Keratinocyte (primary cell): ENCODE measurements around the gene SMIM22. TPM values are rescaled to one million over a fixed set of nuclear protein-coding genes. Genes with fewer than 3 reads are reported as not detected.

Source experiments
- DNase-seq: peaks from one replicate; pipeline ENCODE4 v3.0.0-alpha.2; 2011; ENCODE audit warnings: low read depth, missing footprints, low spot score
- FAIRE-seq: peaks from 2 replicates; lab custom pipeline; 2011; peaks lifted over from hg19 to GRCh38; lab: Jason Lieb, UNC
- H2AFZ ChIP-seq: 2 replicates; pipeline ENCODE4 v1.6.0; 2012; ENCODE audit warnings: low read length, control low read depth, inconsistent platforms; ENCODE audit not compliant: control insufficient read depth
- H3K27ac ChIP-seq: 2 replicates; pipeline ENCODE4 v1.5.1; 2011; ENCODE audit warnings: low read length; ENCODE audit not compliant: control insufficient read depth, insufficient read depth
- H3K27me3 ChIP-seq: 3 replicates; pipeline ENCODE4 v1.6.0; 2011; ENCODE audit warnings: low read length; ENCODE audit not compliant: control insufficient read depth, insufficient read depth; ENCODE audit errors: extremely low read depth
- H3K36me3 ChIP-seq, 2 experiments: 2 replicates in 1 of 2; 3 replicates in 1 of 2; pipeline ENCODE4 v1.5.1; 2011; ENCODE audit warnings: low read length in 2 of 2, mild to moderate bottlenecking in 1 of 2; ENCODE audit not compliant: control insufficient read depth in 2 of 2, insufficient read depth in 2 of 2; ENCODE audit errors: extremely low read depth in 1 of 2
- H3K4me1 ChIP-seq: 3 replicates; pipeline ENCODE4 v1.5.1; 2011; ENCODE audit warnings: low read length; ENCODE audit not compliant: control insufficient read depth, insufficient read depth; ENCODE audit errors: extremely low read depth
- H3K4me2 ChIP-seq: 3 replicates; pipeline ENCODE4 v1.6.0; 2011; ENCODE audit warnings: low read depth, low read length; ENCODE audit not compliant: control insufficient read depth, insufficient read depth; ENCODE audit errors: extremely low read depth
- H3K4me3 ChIP-seq, 3 experiments: fragments of 200-600 bp in 1 of 3; sonication (generic) in 1 of 3; 2 replicates in 2 of 3; 3 replicates in 1 of 3; pipeline ENCODE4 v1.5.1; 2011 to 2016; ENCODE audit warnings: low read length in 3 of 3, mild to moderate bottlenecking in 3 of 3, control low read depth in 2 of 3, inconsistent platforms in 1 of 3, low read depth in 1 of 3, mixed read lengths in 1 of 3, mixed run types in 1 of 3, moderate library complexity in 1 of 3; ENCODE audit not compliant: control insufficient read depth in 2 of 3, insufficient read depth in 2 of 3; ENCODE audit errors: extremely low read depth in 1 of 3
- H3K79me2 ChIP-seq: 2 replicates; pipeline ENCODE4 v1.6.0; 2012; ENCODE audit warnings: low read length; ENCODE audit not compliant: control insufficient read depth, insufficient read depth
- H3K9ac ChIP-seq: 3 replicates; pipeline ENCODE4 v1.6.0; 2011; ENCODE audit warnings: low read length; ENCODE audit not compliant: control insufficient read depth, insufficient read depth; ENCODE audit errors: extremely low read depth
- H3K9me1 ChIP-seq: 3 replicates; pipeline ENCODE4 v1.6.0; 2011; ENCODE audit warnings: low read length; ENCODE audit not compliant: control insufficient read depth, insufficient read depth; ENCODE audit errors: extremely low read depth
- H3K9me3 ChIP-seq: 2 replicates; pipeline ENCODE4 v1.5.1; 2012; ENCODE audit warnings: low read depth, low read length; ENCODE audit not compliant: control insufficient read depth
- H4K20me1 ChIP-seq: 3 replicates; pipeline ENCODE4 v1.6.0; 2011; ENCODE audit warnings: low read length; ENCODE audit not compliant: control insufficient read depth, insufficient read depth; ENCODE audit errors: extremely low read depth
- EZH2 ChIP-seq: IDR thresholded peaks from one replicate; pipeline ENCODE4 v1.6.1; 2012; ENCODE audit warnings: inconsistent platforms, mild to moderate bottlenecking, low read length, moderate library complexity
- dilution Hi-C: fragments of 300-500 bp; cut with MboI; formaldehyde crosslinking; loops from one replicate; pipeline ENCODE4 v1.7.0; 2020; ENCODE audit warnings: low sequenced_read_pairs; ENCODE audit not compliant: extremely low pct_ligation_motif_present
- polyA plus RNA-seq, 5 experiments: library from polyadenylated mRNA; depleted of rRNA in 3 of 5; stranded (reverse) in 3 of 5; stranded (forward) in 1 of 5; unstranded in 1 of 5; fragments of >200 nt; gene quantifications; 1 replicate in 1 of 5; 2 replicates in 3 of 5; 3 replicates in 1 of 5; pipeline versions ENCODE4 v1.2.1 to v1.2.3, GENCODE V29; 2011 to 2012; ENCODE audit warnings: missing spikeins in 2 of 5, low read depth in 1 of 5, low replicate concordance in 1 of 5
- TF ChIP-seq, protein P1 (sequence below), 3 experiments: IDR thresholded peaks in 1 of 3; conservative IDR thresholded peaks in 1 of 3; optimal IDR thresholded peaks in 1 of 3; 2 replicates in 2 of 3; 3 replicates in 1 of 3; pipeline versions ENCODE3 to v1.5.1; 2011; ENCODE audit warnings: low read length in 3 of 3, mild to moderate bottlenecking in 3 of 3, moderate library complexity in 2 of 3, control low read depth in 1 of 3, inconsistent platforms in 1 of 3; ENCODE audit not compliant: insufficient read depth in 2 of 3; ENCODE audit errors: extremely low read depth in 1 of 3

SMIM22 gene
- polyA plus RNA-seq, 1 donor (not counting 4 experiments of a cell fraction or from before 2014, with no cell fraction given): 10.6 TPM

DNA sequence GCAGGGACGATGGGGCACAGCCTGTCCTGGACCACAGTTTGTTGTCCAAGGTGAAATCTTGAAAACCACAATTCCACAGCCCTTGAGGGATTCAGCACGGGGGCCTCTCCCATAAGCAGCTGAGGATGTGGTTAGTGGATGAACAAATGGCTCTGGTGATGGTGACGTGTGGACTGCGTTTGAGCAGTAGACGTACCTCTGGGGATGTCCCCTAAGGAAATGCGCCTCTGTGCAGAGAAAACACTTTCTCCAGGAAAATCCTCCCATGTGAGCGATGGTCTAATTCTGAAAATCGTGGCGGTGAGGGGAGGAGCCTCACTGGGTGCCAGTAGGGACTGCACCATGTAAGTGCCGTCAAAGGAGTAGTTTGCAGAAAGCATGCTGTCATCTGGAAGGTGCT is 4.3 kb upstream of the SMIM22 start:
- H3K79me2 ChIP-seq: no peaks in the 10 kb centered on the region
- H3K4me2 ChIP-seq: no peak overlapping the region
- no peak overlapping the region for H3K27ac ChIP-seq
- no peak overlapping the region for H3K4me3 ChIP-seq
- no peaks in the 10 kb centered on the region for H3K9me1 ChIP-seq
- H3K36me3 ChIP-seq: no peaks in the 10 kb centered on the region
- DNase-seq: no peak
- no peak overlapping the region for H2AFZ ChIP-seq
- TF ChIP-seq, protein P1, sequence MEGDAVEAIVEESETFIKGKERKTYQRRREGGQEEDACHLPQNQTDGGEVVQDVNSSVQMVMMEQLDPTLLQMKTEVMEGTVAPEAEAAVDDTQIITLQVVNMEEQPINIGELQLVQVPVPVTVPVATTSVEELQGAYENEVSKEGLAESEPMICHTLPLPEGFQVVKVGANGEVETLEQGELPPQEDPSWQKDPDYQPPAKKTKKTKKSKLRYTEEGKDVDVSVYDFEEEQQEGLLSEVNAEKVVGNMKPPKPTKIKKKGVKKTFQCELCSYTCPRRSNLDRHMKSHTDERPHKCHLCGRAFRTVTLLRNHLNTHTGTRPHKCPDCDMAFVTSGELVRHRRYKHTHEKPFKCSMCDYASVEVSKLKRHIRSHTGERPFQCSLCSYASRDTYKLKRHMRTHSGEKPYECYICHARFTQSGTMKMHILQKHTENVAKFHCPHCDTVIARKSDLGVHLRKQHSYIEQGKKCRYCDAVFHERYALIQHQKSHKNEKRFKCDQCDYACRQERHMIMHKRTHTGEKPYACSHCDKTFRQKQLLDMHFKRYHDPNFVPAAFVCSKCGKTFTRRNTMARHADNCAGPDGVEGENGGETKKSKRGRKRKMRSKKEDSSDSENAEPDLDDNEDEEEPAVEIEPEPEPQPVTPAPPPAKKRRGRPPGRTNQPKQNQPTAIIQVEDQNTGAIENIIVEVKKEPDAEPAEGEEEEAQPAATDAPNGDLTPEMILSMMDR (optimal IDR thresholded peaks at IDR 0.05 in 1 of 3, IDR thresholded peaks at IDR 0.05 in 1 of 3, conservative IDR thresholded peaks at IDR 0.05 in 1 of 3; ENCODE audit: extremely low read depth in 1 of 3, insufficient read depth in 2 of 3, low read length in 3 of 3): no peak
- TF ChIP-seq EZH2: no peak
- no peak for FAIRE-seq
- no peaks in the 10 kb centered on the region for H4K20me1 ChIP-seq
- no peaks in the 10 kb centered on the region for H3K9me3 ChIP-seq
- peaks cover 2% of the 10 kb centered on the region for H3K4me1 ChIP-seq
- H3K27me3 ChIP-seq: no peaks in the 10 kb centered on the region
- H3K9ac ChIP-seq: no peak overlapping the region
- dilution Hi-C loops: no loop called here

DNA sequence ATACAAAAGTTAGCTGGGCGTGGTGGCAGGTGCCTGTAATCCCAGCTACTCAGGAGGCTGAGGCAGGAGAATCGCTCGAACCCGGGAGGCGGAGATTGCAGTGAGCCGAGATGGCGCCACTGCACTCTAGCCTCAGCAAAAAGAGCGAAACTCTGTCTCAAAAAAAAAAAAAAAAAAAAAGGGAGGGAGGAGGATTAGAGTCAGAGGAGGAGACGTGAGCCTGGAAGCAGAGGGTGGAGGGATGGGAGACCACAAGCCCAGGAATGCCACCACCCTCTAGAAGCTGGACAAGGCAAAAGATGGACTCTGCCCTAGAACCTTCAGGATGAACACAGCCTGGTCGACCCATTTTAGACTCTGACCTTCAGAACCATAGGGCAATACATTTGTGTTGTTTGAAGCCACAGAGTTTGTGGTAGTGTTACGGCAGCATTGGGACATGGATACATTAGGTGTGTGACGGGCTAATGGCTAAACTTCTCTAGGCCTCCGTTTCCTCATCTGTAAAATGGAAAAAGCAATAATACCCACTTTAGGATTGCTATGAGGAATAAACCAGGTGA is 2.1 kb upstream of the SMIM22 start:
- no peaks in the 10 kb centered on the region for H3K27me3 ChIP-seq
- H3K4me3 ChIP-seq: no peak overlapping the region
- DNase-seq (no peak), FAIRE-seq (no peak)
- no peak overlapping the region for H3K9ac ChIP-seq
- TF ChIP-seq EZH2: no peak
- TF ChIP-seq, protein P1 (optimal IDR thresholded peaks at IDR 0.05 in 1 of 3, IDR thresholded peaks at IDR 0.05 in 1 of 3, conservative IDR thresholded peaks at IDR 0.05 in 1 of 3; ENCODE audit: extremely low read depth in 1 of 3, insufficient read depth in 2 of 3, low read length in 3 of 3): no peak
- dilution Hi-C loops: no loop called here
- no peak overlapping the region for H2AFZ ChIP-seq
- H4K20me1 ChIP-seq: no peaks in the 10 kb centered on the region
- peaks cover 0 to 1% of the 10 kb centered on the region in 2 experiments for H3K36me3 ChIP-seq
- no peak overlapping the region for H3K27ac ChIP-seq
- no peaks in the 10 kb centered on the region for H3K9me1 ChIP-seq
- H3K9me3 ChIP-seq: no peaks in the 10 kb centered on the region
- no peaks in the 10 kb centered on the region for H3K4me1 ChIP-seq
- no peak overlapping the region for H3K4me2 ChIP-seq
- H3K79me2 ChIP-seq: no peaks in the 10 kb centered on the region
